Measurements from ENCODE around the gene CCDC7.
"Not testable (repeated sequence)": the region's sequence is repeated elsewhere in the genome, so short reads cannot be mapped to it uniquely, and the experiment has no call there.

The CCDC7 gene

DNA sequence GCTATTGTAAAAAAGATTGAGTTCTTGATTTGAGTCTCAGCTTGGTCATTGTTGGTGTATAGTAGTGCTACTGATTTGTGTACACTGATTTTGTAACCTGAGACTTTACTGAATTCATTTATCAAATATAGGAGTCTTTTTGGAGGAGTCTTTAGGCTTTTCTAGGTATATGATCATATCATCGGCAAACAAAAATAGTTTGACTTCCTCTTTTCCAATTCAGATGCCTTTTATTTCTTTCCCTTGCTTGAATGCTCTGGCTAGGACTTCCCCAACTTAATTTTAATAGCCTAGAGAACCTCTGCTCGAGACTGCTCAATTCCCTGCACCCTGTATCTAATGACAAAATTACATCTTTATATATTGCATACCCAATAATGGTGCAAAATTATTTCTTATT, 154.4 kb downstream of the CCDC7 start:
- Histone ChIP-seq H3K4me1 (no peaks in the 10 kb centered on the region), H3K36me3 (ENCODE audit: control insufficient read depth, insufficient read depth, low read length) (no peaks in the 10 kb centered on the region), H3K27me3 (ENCODE audit: control insufficient read depth, insufficient read depth, low read length) (no peaks in the 10 kb centered on the region), H3K4me2 (ENCODE audit: low read length) (no peak overlapping the region), H3K27ac (no peak overlapping the region), H3K9me3 (ENCODE audit: control insufficient read depth, low read length) (no peaks in the 10 kb centered on the region), H3K4me3 (ENCODE audit: low read depth, low read length) (no peak overlapping the region), H2AFZ (no peak overlapping the region), H3K79me2 (no peaks in the 10 kb centered on the region), H3K9ac (no peak overlapping the region)
- TF ChIP-seq, protein P1, sequence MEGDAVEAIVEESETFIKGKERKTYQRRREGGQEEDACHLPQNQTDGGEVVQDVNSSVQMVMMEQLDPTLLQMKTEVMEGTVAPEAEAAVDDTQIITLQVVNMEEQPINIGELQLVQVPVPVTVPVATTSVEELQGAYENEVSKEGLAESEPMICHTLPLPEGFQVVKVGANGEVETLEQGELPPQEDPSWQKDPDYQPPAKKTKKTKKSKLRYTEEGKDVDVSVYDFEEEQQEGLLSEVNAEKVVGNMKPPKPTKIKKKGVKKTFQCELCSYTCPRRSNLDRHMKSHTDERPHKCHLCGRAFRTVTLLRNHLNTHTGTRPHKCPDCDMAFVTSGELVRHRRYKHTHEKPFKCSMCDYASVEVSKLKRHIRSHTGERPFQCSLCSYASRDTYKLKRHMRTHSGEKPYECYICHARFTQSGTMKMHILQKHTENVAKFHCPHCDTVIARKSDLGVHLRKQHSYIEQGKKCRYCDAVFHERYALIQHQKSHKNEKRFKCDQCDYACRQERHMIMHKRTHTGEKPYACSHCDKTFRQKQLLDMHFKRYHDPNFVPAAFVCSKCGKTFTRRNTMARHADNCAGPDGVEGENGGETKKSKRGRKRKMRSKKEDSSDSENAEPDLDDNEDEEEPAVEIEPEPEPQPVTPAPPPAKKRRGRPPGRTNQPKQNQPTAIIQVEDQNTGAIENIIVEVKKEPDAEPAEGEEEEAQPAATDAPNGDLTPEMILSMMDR (IDR thresholded peaks at IDR 0.05): no peak

DNA sequence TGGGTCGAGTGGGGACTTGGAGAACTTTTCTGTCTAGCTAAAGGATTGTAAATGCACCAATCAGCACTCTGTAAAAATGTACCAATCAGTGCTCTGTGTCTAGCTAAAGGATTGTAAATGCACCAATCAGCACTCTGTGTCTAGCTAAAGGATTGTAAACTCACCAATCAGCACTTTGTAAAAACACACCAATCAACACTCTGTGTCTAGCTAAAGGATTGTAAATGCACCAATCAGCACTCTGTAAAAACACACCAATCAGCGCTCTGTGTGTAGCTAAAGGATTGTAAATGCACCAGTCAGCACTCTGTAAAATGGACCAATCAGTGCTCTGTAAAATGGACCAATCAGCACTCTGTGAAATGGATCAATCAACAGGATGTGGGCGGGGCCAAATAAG, 155.6 kb downstream of the CCDC7 start:
- not testable (repeated sequence) for H3K4me2 ChIP-seq (ENCODE audit: low read length); H3K79me2 ChIP-seq; H3K9me3 ChIP-seq (ENCODE audit: control insufficient read depth, low read length); H3K4me3 ChIP-seq (ENCODE audit: low read depth, low read length); H3K27me3 ChIP-seq (ENCODE audit: control insufficient read depth, insufficient read depth, low read length); H3K4me1 ChIP-seq; H3K36me3 ChIP-seq (ENCODE audit: control insufficient read depth, insufficient read depth, low read length); H2AFZ ChIP-seq; H3K9ac ChIP-seq; H3K27ac ChIP-seq

DNA sequence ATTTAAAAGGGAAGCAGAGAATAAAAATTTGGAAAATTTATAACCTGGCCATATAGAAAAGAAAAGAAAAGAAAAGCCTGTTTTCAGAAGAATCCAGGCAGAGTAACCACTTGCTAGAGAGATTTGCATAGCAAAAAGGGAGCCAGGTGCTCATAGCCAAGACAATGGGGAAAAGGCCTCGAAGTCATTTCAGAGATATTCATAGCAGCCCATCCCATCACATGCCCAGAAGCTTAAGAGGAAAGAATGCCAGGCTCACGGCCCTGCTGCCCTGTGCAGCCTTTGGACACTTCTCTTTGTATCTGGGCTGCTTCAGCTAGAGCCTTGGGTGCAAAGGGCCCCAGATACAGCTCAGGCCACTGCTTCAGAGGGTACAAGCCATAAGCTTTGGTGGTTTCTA, 159.8 kb downstream of the CCDC7 start:
- H3K79me2 ChIP-seq: no peaks in the 10 kb centered on the region
- no peaks in the 10 kb centered on the region for H3K4me1 ChIP-seq
- no peak overlapping the region for H3K27ac ChIP-seq
- H3K36me3 ChIP-seq (ENCODE audit: control insufficient read depth, insufficient read depth, low read length): no peaks in the 10 kb centered on the region
- TF ChIP-seq, protein P1 (IDR thresholded peaks at IDR 0.05): no peak
- H3K9ac ChIP-seq: no peak overlapping the region
- no peak overlapping the region for H3K4me2 ChIP-seq (ENCODE audit: low read length)
- no peak overlapping the region for H2AFZ ChIP-seq
- H3K4me3 ChIP-seq (ENCODE audit: low read depth, low read length): no peak overlapping the region
- no peaks in the 10 kb centered on the region for H3K27me3 ChIP-seq (ENCODE audit: control insufficient read depth, insufficient read depth, low read length)
- no peaks in the 10 kb centered on the region for H3K9me3 ChIP-seq (ENCODE audit: control insufficient read depth, low read length)

DNA sequence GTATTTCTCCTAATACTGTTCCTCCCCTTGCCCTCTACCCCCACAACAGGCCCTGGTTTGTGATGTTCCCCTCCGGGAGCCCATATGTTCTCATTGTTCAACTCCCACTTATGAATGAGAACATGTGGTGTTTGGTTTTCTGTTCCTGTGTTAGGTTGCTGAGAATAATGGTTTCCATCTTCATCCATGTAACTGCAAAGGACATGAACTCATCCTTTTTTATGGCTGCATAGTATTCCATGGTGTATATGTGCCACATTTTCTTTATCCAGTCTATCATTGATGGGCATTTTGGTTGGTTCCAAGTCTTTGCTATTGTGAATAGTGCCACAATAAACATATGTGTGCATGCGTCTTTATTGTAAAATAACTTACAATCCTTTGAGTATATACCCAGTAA, 164.6 kb downstream of the CCDC7 start:
- not testable (repeated sequence) for H3K9ac ChIP-seq; H3K36me3 ChIP-seq (ENCODE audit: control insufficient read depth, insufficient read depth, low read length)

DNA sequence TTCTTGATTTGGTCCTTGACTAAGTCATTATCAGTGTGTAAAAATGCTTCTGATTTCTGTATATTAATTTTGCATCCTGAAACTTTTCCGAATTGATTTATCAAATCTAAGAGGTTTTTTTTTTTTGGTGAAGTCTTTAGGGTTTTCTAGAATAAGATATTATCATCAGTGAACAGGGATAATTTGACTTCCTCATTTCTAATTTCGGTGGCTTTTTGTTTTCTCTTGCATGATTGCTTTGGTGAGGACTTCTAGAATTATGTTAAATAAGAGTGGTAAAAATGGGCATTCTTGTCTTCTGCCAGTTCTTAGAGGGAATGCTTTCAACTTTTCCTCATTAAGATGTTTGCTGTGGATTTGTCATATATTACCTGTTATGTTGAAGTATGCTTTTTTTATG, 170.5 kb downstream of the CCDC7 start:
- no peak overlapping the region for H3K9ac ChIP-seq
- H3K27me3 ChIP-seq (ENCODE audit: control insufficient read depth, insufficient read depth, low read length): no peaks in the 10 kb centered on the region
- H3K4me3 ChIP-seq (ENCODE audit: low read depth, low read length): no peak overlapping the region
- H3K27ac ChIP-seq: no peak overlapping the region
- H3K4me1 ChIP-seq: no peaks in the 10 kb centered on the region
- H3K9me3 ChIP-seq (ENCODE audit: control insufficient read depth, low read length): no peaks in the 10 kb centered on the region
- no peaks in the 10 kb centered on the region for H3K36me3 ChIP-seq (ENCODE audit: control insufficient read depth, insufficient read depth, low read length)
- H3K4me2 ChIP-seq (ENCODE audit: low read length): no peak overlapping the region
- TF ChIP-seq, protein P1 (IDR thresholded peaks at IDR 0.05): no peak
- no peak overlapping the region for H2AFZ ChIP-seq
- no peaks in the 10 kb centered on the region for H3K79me2 ChIP-seq

More for the DNA sequence above, 164.6 kb downstream of the CCDC7 start:
- H3K9me3 ChIP-seq (ENCODE audit: control insufficient read depth, low read length); H3K4me3 ChIP-seq (ENCODE audit: low read depth, low read length); H2AFZ ChIP-seq; H3K4me1 ChIP-seq; H3K27me3 ChIP-seq (ENCODE audit: control insufficient read depth, insufficient read depth, low read length); H3K79me2 ChIP-seq; H3K4me2 ChIP-seq (ENCODE audit: low read length); H3K27ac ChIP-seq: not testable (repeated sequence)

DNA sequence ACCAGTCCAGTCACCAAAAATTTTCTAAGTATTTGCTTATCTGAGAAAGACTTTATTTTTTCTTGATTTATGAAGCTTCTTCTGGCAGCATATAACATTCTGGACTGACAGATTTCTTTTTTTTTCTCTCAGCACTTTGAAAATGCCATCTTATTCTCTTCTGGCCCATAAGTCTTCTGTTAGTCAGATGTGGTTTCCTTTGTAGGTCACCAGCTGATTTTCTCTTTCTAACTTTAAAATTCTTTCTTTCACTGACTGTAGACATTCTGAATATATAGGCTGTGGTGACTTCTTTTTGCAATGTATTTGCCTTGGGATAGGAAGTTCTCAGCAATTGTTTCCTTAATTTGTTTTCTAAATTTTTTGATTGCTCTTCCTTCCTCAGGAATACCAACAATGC, 172.5 kb downstream of the CCDC7 start:
- Histone ChIP-seq H3K9me3 (ENCODE audit: control insufficient read depth, low read length) (no peaks in the 10 kb centered on the region), H3K9ac (no peak overlapping the region), H3K4me1 (no peaks in the 10 kb centered on the region), H3K4me2 (ENCODE audit: low read length) (no peak overlapping the region), H3K79me2 (no peaks in the 10 kb centered on the region), H3K27me3 (ENCODE audit: control insufficient read depth, insufficient read depth, low read length) (no peaks in the 10 kb centered on the region), H3K4me3 (ENCODE audit: low read depth, low read length) (no peak overlapping the region), H3K36me3 (ENCODE audit: control insufficient read depth, insufficient read depth, low read length) (no peaks in the 10 kb centered on the region), H2AFZ (no peak overlapping the region), H3K27ac (no peak overlapping the region)
- TF ChIP-seq, protein P1 (IDR thresholded peaks at IDR 0.05): no peak

Data from parathyroid adenoma (tissue), 2 donors.